ENCODE measurements around the gene PLA2G2A. TPM values are rescaled to one million over a fixed set of nuclear protein-coding genes. Genes with fewer than 3 reads are reported as not detected.
"Not testable (repeated sequence)": the region's sequence is repeated elsewhere in the genome, so short reads cannot be mapped to it uniquely, and the experiment has no call there.

The PLA2G2A gene
- total RNA-seq, 4 donors from 2014 or later, result 2.7 to 47.6 TPM; not detected in 2

- intact Hi-C loops (cut with DNase I; ENCODE audit: low total_unique reads), result no loop called here
- no peak overlapping the region for H3K4me3 ChIP-seq
- no peaks in the 10 kb centered on the region for H3K9me3 ChIP-seq
- H3K27me3 ChIP-seq, result no peaks in the 10 kb centered on the region
- no peaks in the 10 kb centered on the region for H3K4me1 ChIP-seq
- H3K27ac ChIP-seq, result no peak overlapping the region
- TF ChIP-seq CTCF (IDR thresholded peaks at IDR 0.05) (no peak), POLR2A (IDR thresholded peaks at IDR 0.05) (no peak)
- no peaks in the 10 kb centered on the region for H3K36me3 ChIP-seq
- DNase-seq, result no peak
Measured at GRCh38 chr1:19934336-19934735, 45.1 kb downstream of the PLA2G2A start.

- intact Hi-C loops (cut with DNase I; ENCODE audit: low total_unique reads), result no loop called here
- Histone ChIP-seq H3K27ac (no peak overlapping the region), H3K4me3 (no peak overlapping the region), H3K4me1 (no peaks in the 10 kb centered on the region), H3K36me3 (no peaks in the 10 kb centered on the region), H3K9me3 (no peaks in the 10 kb centered on the region), H3K27me3 (no peaks in the 10 kb centered on the region)
- DNase-seq, result no peak
- TF ChIP-seq POLR2A (IDR thresholded peaks at IDR 0.05), result no peak
- no peak for TF ChIP-seq CTCF (IDR thresholded peaks at IDR 0.05)
Measured at GRCh38 chr1:19932866-19933265, 46.6 kb downstream of the PLA2G2A start.

- H3K27me3 ChIP-seq; intact Hi-C loops (cut with DNase I; ENCODE audit: low total_unique reads); H3K4me1 ChIP-seq; H3K27ac ChIP-seq; DNase-seq; H3K4me3 ChIP-seq; H3K9me3 ChIP-seq; H3K36me3 ChIP-seq: not testable (repeated sequence)
Measured at GRCh38 chr1:19927130-19927421, 52.3 kb downstream of the PLA2G2A start.

GRCh38 chr1:19926296-19927129, 52.9 kb downstream of the PLA2G2A start:
- H3K27ac ChIP-seq, result no peak overlapping the region
- H3K4me3 ChIP-seq, result no peak overlapping the region
- no peaks in the 10 kb centered on the region for H3K27me3 ChIP-seq
- intact Hi-C loops (cut with DNase I; ENCODE audit: low total_unique reads), result no loop called here
- H3K9me3 ChIP-seq, result no peaks in the 10 kb centered on the region
- TF ChIP-seq POLR2A (IDR thresholded peaks at IDR 0.05), result no peak
- TF ChIP-seq CTCF (IDR thresholded peaks at IDR 0.05), result no peak
- H3K4me1 ChIP-seq, result no peaks in the 10 kb centered on the region
- DNase-seq, result no peak
- no peaks in the 10 kb centered on the region for H3K36me3 ChIP-seq

Other genes with a start within 250 kb of the PLA2G2A start
- 10 to 100 TPM; 11.8 to 41.2 (median 21.8) TPM for gene TMCO4, start 179.7 kb downstream of the PLA2G2A start, total RNA-seq
- gene RNF186, start 164.3 kb downstream of the PLA2G2A start, total RNA-seq, result under 1 TPM in 1 of 4 donors, not detected in 3; 0.29 TPM
- gene OTUD3, start 97.2 kb downstream of the PLA2G2A start, total RNA-seq, result 10 to 100 TPM in 2 of 4 donors, 1 to 10 TPM in 2; 2.6 to 20.8 (median 10.7) TPM
- not detected for gene PLA2G2E, start 56.0 kb downstream of the PLA2G2A start, total RNA-seq
- gene PLA2G5, start 90.6 kb upstream of the PLA2G2A start, total RNA-seq, result 1 to 10 TPM in 1 of 4 donors, not detected in 3; 3.1 TPM
- gene PLA2G2D, start 139.9 kb upstream of the PLA2G2A start, total RNA-seq, result not detected
- gene PLA2G2F, start 159.7 kb upstream of the PLA2G2A start, total RNA-seq, result under 1 TPM in 1 of 4 donors, not detected in 3; 0.07 TPM
- 10 to 100 TPM in 1 of 4 donors, 1 to 10 TPM in 3; 1.2 to 11.3 (median 3.3) TPM for gene UBXN10, start 206.5 kb upstream of the PLA2G2A start, total RNA-seq
- gene PLA2G2C, start 206.9 kb upstream of the PLA2G2A start, total RNA-seq, result not detected